ENCODE measurements around the gene ARHGDIB. TPM values are rescaled to one million over a fixed set of nuclear protein-coding genes. Genes with fewer than 3 reads are reported as not detected.

ARHGDIB gene
- total and polyA plus RNA-seq, 2 of the 4 experiments (the other 2 are of a cell fraction) = 24.9 to 30.7 TPM

DNA sequence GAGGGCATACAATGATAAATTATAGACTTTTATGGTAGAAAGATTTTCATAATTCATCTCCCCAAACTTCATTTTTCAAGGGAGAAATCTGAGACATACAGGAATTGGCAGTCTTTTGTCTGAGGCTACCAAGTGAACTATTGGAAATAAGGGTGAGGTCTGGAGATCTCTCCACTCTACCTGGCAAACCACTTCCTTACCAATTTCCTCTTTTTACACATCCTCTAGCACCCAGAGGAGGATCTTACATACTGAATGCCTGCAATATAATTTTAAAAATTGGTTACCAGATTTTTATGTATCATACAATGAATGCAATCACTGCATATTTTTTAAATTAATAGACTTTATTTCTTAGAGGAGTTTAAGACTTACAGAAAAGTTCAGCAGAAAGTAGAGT lies 18.1 kb upstream of the ARHGDIB start:
- in situ Hi-C loops (cut with MboI; ENCODE audit: low sequenced_read_pairs) (loop anchor here (25.0 kb wide), 1 partner anchor 742 kb away; no protein-coding TSS in a partner anchor), dilution Hi-C loops (cut with HindIII; ENCODE audit: low sequenced_read_pairs, unreplicated experiment) (no loop called here), intact Hi-C loops (cut with micrococcal nuclease) (no loop called here)
- Histone ChIP-seq H4K91ac (ENCODE audit: insufficient read depth, low read depth, low read length) (no peak overlapping the region), H2BK5ac (ENCODE audit: low read depth, low read length, poor library complexity, severe bottlenecking) (no peak overlapping the region), H3K4ac (ENCODE audit: low read depth, low read length) (no peak overlapping the region), H3K9me1 (ENCODE audit: insufficient read depth, low read length) (no peaks in the 10 kb centered on the region), H3K27me3 (ENCODE audit: control insufficient read depth, insufficient read depth, low read length) (peaks cover 3% of the 10 kb centered on the region; the same call in 1 of the 2 replicates), H4K20me1 (ENCODE audit: insufficient read depth, low read length) (no peaks in the 10 kb centered on the region), H3K36me3 (ENCODE audit: control insufficient read depth, insufficient read depth, low read length) (no peaks in the 10 kb centered on the region), H3K79me1 (ENCODE audit: low read depth in 1 of 2, low read length in 2 of 2) (no peaks in the 10 kb centered on the region), H3K56ac (ENCODE audit: extremely low read depth, insufficient read depth, low read length) (no peak overlapping the region), H2AK9ac (replicated peaks; ENCODE audit: low read depth, low read length, poor library complexity) (no peak overlapping the region), H2BK120ac (ENCODE audit: low read depth, low read length) (no peak overlapping the region), H4K8ac (ENCODE audit: low read depth in 2 of 2, low read length in 2 of 2) (no peak overlapping the region), H4K5ac (ENCODE audit: low read depth, low read length) (no peak overlapping the region), H3K18ac (ENCODE audit: low read depth, low read length) (no peak overlapping the region), H2BK20ac (ENCODE audit: low read depth, low read length) (no peak overlapping the region), H3K4me3 (ENCODE audit: insufficient read depth, low read depth, low read length) (no peak overlapping the region), H3K4me1 (ENCODE audit: control insufficient read depth, insufficient read depth, low read length) (peaks cover 2% of the 10 kb centered on the region; the same call in 1 of the 2 replicates), H3K23ac (ENCODE audit: low read depth, low read length) (no peak overlapping the region), H2AFZ (replicated peaks; ENCODE audit: low read length, poor library complexity) (no peak overlapping the region), H2AK5ac (ENCODE audit: low read depth, low read length) (no peak overlapping the region), H3K27ac (ENCODE audit: insufficient read depth, low read length) (no peak overlapping the region), H3K9me3 (ENCODE audit: control insufficient read depth, insufficient read depth, low read length) (no peaks in the 10 kb centered on the region), H2BK15ac (ENCODE audit: low read depth, low read length) (no peak overlapping the region), H3K9ac (ENCODE audit: low read depth, low read length) (no peak overlapping the region), H3K4me2 (ENCODE audit: low read depth, low read length) (no peak overlapping the region), H3K14ac (replicated peaks; ENCODE audit: low read depth, low read length) (no peak overlapping the region)
- BruUV-seq (replicated peaks) = no TSS peak
- DNase-seq = no peak
- ChIA-PET POLR2A (ENCODE audit: unreplicated experiment) (no interaction called here), CTCF (no interaction called here)
- no peak for ATAC-seq (ENCODE audit: low read depth)
- no peak for TF ChIP-seq SMC3 (IDR thresholded peaks at IDR 0.05; ENCODE audit: low read depth, low read length)
